GM23248 (cell line): ENCODE results near the gene STAMBP.

Experiments used
- EZH2 ChIP-seq: fragments of 200-600 bp; sonication (generic); IDR thresholded peaks from 2 replicates; pipeline ENCODE4 v1.6.1; 2018; ENCODE audit warnings: antibody characterized with exemption, mild to moderate bottlenecking; ENCODE audit not compliant: insufficient read depth, poor library complexity, severe bottlenecking
- EZH2phosphoT487 ChIP-seq: fragments of 200-600 bp; sonication (generic); IDR thresholded peaks from 2 replicates; pipeline ENCODE4 v1.6.1; 2018; ENCODE audit warnings: antibody characterized with exemption, moderate library complexity, mild to moderate bottlenecking, low read depth; ENCODE audit not compliant: insufficient read depth

GRCh38 chr2:73911548-73912208 is 82.9 kb downstream of the STAMBP start:
- no peak for TF ChIP-seq EZH2
- TF ChIP-seq EZH2phosphoT487, result no peak
